ENCODE results near the gene WDR27.
"Not testable (repeated sequence)": the region's sequence is repeated elsewhere in the genome, so short reads cannot be mapped to it uniquely, and the experiment has no call there.

The WDR27 gene

DNA sequence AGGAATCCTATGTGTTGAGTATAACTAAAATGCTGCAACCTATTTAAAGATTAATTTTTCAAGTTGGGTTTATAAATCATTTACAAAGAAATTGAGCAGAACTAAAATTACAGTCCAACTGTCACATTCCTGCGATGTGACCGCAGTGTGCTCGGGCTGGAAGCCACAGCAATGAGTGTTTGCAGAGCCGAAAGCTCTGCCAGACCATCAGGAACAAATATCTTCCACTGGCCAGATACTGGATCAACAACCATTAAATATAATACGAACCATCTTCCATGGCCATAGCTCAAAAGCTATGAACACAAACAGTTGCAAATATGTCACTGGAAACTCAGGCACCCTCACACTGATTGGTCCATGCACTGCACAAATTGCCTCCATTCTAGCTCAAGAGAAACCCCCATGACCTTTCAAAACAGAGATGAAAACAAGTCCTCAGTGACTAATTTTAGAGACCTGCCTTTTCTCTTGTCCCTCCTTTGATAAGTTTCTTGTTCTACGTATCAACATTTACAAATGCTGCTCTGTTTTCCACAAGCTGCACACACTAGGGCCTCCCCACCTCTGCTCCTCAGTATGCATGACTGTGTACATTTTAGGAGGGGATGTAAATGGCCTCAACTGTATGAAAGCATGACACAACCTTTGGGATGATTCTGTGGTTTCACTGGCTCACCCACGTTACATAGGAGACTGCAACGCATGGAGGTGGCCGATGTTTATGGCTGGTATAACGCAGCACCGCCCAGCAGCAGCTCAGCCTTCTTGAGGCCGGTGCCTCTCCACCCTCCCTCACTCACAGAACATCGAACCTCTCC lies 171.7 kb downstream of the WDR27 start:
- Histone ChIP-seq H3K4me1 (ENCODE audit: insufficient read depth, low read length) (no peaks in the 10 kb centered on the region), H3K9ac (ENCODE audit: low read depth, low read length) (no peak overlapping the region), H3K27me3 (ENCODE audit: insufficient read depth, low read length) (no peaks in the 10 kb centered on the region), H3K36me3 (ENCODE audit: insufficient read depth, low read depth, low read length) (no peaks in the 10 kb centered on the region), H3K9me3 (ENCODE audit: insufficient read depth, low read depth, low read length) (peaks cover 5% of the 10 kb centered on the region; the same call in 1 of the 2 replicates), H3K4me3 (ENCODE audit: low read length) (no peak overlapping the region), H3K27ac (ENCODE audit: low read length) (no peak overlapping the region)

DNA sequence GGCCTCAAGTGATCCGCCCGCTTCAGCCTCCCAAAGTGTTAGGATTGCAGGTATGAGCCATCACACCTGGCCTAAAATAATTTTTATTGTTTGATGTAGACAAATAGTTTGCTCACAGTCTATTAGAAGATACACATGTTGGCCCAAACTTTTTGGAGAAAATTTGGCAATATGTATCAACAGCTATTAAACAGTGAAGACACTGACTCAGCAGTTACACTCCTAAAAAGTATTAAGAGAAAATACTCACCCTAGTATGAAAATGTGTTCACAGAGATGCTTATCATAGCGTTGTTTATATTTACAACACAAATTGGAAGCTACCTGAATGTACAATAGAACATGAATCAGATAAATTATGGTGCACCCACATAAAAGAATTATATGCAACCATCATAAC lies 173.1 kb downstream of the WDR27 start:
- H3K27ac ChIP-seq (ENCODE audit: low read length): no peak overlapping the region
- H3K9ac ChIP-seq (ENCODE audit: low read depth, low read length): no peak overlapping the region
- H3K36me3 ChIP-seq (ENCODE audit: insufficient read depth, low read depth, low read length): no peaks in the 10 kb centered on the region
- no peak overlapping the region for H3K4me3 ChIP-seq (ENCODE audit: low read length)
- H3K9me3 ChIP-seq (ENCODE audit: insufficient read depth, low read depth, low read length): no peaks in the 10 kb centered on the region
- H3K4me1 ChIP-seq (ENCODE audit: insufficient read depth, low read length): no peaks in the 10 kb centered on the region
- no peaks in the 10 kb centered on the region for H3K27me3 ChIP-seq (ENCODE audit: insufficient read depth, low read length)

DNA sequence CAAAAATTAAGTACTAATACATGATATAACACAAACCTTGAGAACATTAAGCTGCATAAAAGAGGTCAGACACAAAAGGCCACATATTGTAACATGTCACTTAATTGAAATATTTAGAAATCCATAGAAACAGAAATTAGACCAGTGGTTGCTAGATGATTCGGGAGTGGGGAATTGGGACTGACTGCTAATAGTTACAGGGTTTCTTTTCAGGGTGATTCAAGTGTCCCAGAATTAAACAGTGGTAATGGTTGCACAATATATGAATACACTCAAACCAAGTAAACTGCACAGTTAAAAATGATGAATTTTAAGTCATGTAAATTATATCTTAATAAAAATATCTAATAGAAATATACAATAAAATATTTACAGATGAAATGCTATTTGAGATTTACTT lies 174.5 kb downstream of the WDR27 start:
- no peaks in the 10 kb centered on the region for H3K9me3 ChIP-seq (ENCODE audit: insufficient read depth, low read depth, low read length)
- H3K4me1 ChIP-seq (ENCODE audit: insufficient read depth, low read length): no peaks in the 10 kb centered on the region
- H3K36me3 ChIP-seq (ENCODE audit: insufficient read depth, low read depth, low read length): no peaks in the 10 kb centered on the region
- H3K27ac ChIP-seq (ENCODE audit: low read length): no peak overlapping the region
- no peak overlapping the region for H3K4me3 ChIP-seq (ENCODE audit: low read length)
- no peak overlapping the region for H3K9ac ChIP-seq (ENCODE audit: low read depth, low read length)
- H3K27me3 ChIP-seq (ENCODE audit: insufficient read depth, low read length): no peaks in the 10 kb centered on the region

DNA sequence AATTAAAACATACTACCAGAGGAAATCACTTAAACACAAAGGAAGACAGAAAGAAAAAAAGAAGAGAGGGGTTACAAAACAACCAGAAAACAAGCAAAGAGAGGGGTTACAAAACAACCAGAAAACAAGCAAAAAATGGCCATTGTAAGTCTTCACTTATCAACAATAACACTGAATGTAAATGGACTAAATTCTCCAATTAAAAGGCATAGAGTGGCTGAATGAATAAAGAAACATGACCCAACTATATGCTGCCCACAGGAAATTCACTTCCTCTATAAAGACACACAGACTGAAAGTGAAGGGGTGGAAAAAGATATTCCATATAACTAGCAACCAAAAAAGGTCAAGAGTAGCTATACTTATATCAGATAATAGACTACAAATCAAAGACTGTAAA lies 180.0 kb downstream of the WDR27 start:
- no peaks in the 10 kb centered on the region for H3K27me3 ChIP-seq (ENCODE audit: insufficient read depth, low read length)
- H3K4me1 ChIP-seq (ENCODE audit: insufficient read depth, low read length): no peaks in the 10 kb centered on the region
- H3K36me3 ChIP-seq (ENCODE audit: insufficient read depth, low read depth, low read length): no peaks in the 10 kb centered on the region
- H3K9me3 ChIP-seq (ENCODE audit: insufficient read depth, low read depth, low read length): peaks cover 23% of the 10 kb centered on the region
- no peak overlapping the region for H3K4me3 ChIP-seq (ENCODE audit: low read length)
- H3K27ac ChIP-seq (ENCODE audit: low read length): no peak overlapping the region
- no peak overlapping the region for H3K9ac ChIP-seq (ENCODE audit: low read depth, low read length)

DNA sequence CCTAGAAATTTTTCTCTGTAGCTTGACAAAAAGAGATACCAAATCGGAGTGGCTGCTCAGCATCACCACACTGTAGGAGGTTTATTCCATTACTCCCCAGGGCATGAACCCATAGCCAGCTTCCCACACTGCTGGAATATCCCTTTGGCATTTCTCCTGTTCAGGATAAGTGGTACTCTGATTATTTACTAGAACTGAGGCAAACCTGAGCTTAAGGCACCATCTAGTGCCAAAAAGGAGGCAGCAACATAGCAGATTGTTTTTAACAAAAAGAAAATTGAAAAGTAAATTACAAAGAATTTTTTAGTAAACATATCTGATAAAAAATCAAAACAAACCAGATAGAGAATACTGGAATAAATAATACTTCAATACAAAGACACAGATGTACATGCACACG lies 181.7 kb downstream of the WDR27 start:
- Histone ChIP-seq H3K9ac (ENCODE audit: low read depth, low read length) (no peak overlapping the region), H3K27ac (ENCODE audit: low read length) (no peak overlapping the region), H3K4me3 (ENCODE audit: low read length) (no peak overlapping the region), H3K9me3 (ENCODE audit: insufficient read depth, low read depth, low read length) (peaks cover 23% of the 10 kb centered on the region), H3K27me3 (ENCODE audit: insufficient read depth, low read length) (no peaks in the 10 kb centered on the region), H3K4me1 (ENCODE audit: insufficient read depth, low read length) (no peaks in the 10 kb centered on the region), H3K36me3 (ENCODE audit: insufficient read depth, low read depth, low read length) (no peaks in the 10 kb centered on the region)

DNA sequence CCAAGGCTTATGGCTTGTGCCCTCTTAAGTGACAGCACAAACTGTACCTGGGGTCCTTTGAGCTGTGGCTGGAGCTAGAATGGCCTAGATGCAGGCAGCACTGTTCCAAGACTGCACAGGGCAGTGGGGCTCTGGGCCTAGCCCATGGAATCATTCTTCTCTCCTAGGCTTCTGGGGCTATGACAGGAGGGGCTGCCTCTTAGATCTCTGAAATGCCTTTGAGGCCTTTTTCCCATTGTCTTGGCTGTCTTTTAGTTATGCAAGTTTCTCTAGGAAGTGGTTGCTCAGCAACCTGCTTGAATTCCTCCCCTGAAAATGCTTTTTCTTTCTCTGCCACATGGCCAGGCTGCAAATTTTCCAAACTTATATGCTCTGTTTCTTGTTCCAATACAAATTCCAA lies 183.4 kb downstream of the WDR27 start:
- no peaks in the 10 kb centered on the region for H3K27me3 ChIP-seq (ENCODE audit: insufficient read depth, low read length)
- no peaks in the 10 kb centered on the region for H3K4me1 ChIP-seq (ENCODE audit: insufficient read depth, low read length)
- H3K9me3 ChIP-seq (ENCODE audit: insufficient read depth, low read depth, low read length): peaks cover 23% of the 10 kb centered on the region
- H3K9ac ChIP-seq (ENCODE audit: low read depth, low read length): no peak overlapping the region
- no peaks in the 10 kb centered on the region for H3K36me3 ChIP-seq (ENCODE audit: insufficient read depth, low read depth, low read length)
- no peak overlapping the region for H3K27ac ChIP-seq (ENCODE audit: low read length)
- H3K4me3 ChIP-seq (ENCODE audit: low read length): no peak overlapping the region

DNA sequence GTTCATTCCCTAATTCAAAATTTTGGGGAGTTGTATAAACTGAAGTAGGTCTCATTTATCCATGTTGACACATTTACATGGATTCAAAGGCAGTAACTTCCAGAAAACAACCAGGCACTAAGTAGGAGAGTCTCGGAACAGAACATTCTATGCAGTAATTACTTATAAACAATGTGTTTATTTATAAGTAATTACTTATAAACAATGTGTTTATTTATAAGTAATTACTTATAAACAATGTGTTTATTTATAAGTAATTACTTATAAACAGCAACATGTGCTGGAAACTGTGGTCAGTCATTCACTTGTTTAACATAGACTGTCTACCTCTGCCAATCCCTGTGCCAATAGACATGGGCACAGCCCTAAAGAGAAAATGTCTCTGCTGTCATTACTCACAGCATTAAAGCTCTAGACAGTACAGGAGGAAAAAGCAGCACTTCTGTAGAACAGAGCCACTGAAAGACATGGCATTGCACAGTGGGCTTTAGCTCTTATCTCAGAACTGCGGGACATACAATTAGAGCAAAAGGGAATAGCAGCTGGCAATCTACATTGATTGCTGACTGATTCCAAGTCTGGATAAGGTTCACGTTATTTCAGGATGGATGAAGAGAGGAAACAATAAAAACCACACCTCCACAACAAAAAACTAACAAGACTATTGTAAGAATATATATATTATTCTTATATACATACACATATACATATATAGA lies 188.2 kb downstream of the WDR27 start:
- Histone ChIP-seq H3K36me3 (ENCODE audit: insufficient read depth, low read depth, low read length) (no peaks in the 10 kb centered on the region), H3K4me3 (ENCODE audit: low read length) (no peak overlapping the region), H3K9ac (ENCODE audit: low read depth, low read length) (no peak overlapping the region; the same call in 1 of the 2 replicates), H3K27me3 (ENCODE audit: insufficient read depth, low read length) (no peaks in the 10 kb centered on the region), H3K9me3 (ENCODE audit: insufficient read depth, low read depth, low read length) (peaks cover 17% of the 10 kb centered on the region), H3K4me1 (ENCODE audit: insufficient read depth, low read length) (no peaks in the 10 kb centered on the region), H3K27ac (ENCODE audit: low read length) (no peak overlapping the region)

DNA sequence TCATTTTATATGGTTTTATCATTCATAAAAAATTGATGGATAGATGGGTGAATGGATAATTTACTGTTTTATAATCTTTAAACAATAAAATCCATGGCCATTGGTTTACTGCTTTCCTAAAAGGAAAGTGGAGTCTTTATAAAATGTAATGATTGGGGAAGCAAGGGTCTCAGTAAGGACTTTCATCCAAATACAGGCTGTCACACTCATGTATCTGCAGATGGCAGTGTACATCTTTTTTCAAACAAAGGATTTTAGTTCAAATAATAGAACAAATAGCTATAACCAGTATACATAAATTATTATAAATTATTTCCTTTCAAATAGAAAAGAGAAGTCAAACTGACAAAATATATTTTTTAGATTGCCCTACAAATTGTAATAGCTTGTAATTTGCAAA lies 190.0 kb downstream of the WDR27 start:
- not testable (repeated sequence) for H3K9ac ChIP-seq (ENCODE audit: low read depth, low read length); H3K27me3 ChIP-seq (ENCODE audit: insufficient read depth, low read length); H3K4me3 ChIP-seq (ENCODE audit: low read length); H3K9me3 ChIP-seq (ENCODE audit: insufficient read depth, low read depth, low read length); H3K27ac ChIP-seq (ENCODE audit: low read length); H3K36me3 ChIP-seq (ENCODE audit: insufficient read depth, low read depth, low read length); H3K4me1 ChIP-seq (ENCODE audit: insufficient read depth, low read length)

DNA sequence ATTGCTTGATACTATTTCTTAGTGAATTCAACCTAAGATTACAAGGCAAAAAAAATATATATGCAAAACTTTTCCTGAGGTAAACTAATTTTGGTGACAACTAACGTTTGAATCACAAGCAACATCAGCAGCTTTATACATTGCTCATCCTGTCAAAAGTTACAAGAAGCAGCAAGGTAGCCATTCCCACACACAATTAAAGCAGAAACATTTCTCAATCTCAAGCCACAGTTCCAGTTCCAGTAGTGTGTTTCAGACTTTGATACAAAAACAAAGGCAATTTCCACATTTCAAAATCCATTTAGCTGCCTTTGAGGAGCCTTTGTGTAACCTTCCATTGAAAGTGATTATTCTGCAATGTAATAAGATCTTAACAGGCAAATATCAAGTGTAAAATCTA lies 191.0 kb downstream of the WDR27 start:
- Histone ChIP-seq H3K36me3 (ENCODE audit: insufficient read depth, low read depth, low read length) (no peaks in the 10 kb centered on the region), H3K9me3 (ENCODE audit: insufficient read depth, low read depth, low read length) (peaks cover 9% of the 10 kb centered on the region; the same call in 1 of the 2 replicates), H3K4me3 (ENCODE audit: low read length) (no peak overlapping the region), H3K4me1 (ENCODE audit: insufficient read depth, low read length) (no peaks in the 10 kb centered on the region), H3K27me3 (ENCODE audit: insufficient read depth, low read length) (no peaks in the 10 kb centered on the region), H3K9ac (ENCODE audit: low read depth, low read length) (no peak overlapping the region), H3K27ac (ENCODE audit: low read length) (no peak overlapping the region)

DNA sequence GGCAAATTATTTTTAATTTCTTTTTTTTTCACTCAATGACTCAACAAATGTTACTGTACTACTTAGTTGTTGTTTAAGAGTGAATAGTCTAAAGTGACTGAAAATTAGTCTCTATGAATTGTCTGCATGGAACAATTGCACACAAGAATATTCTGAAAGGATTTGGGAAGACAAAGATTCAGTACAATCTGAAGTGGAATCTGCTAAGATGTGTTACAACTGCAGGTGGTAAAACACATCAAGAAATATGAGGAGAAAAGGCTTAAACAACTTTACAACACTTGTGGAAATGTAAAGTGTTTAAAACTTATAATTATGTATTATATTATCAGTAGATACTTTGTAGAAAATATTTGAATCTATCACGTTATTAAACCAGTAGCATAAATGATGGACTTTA lies 193.4 kb downstream of the WDR27 start:
- Histone ChIP-seq H3K9me3 (ENCODE audit: insufficient read depth, low read depth, low read length) (peaks cover 9% of the 10 kb centered on the region; the same call in 1 of the 2 replicates), H3K36me3 (ENCODE audit: insufficient read depth, low read depth, low read length) (no peaks in the 10 kb centered on the region), H3K4me1 (ENCODE audit: insufficient read depth, low read length) (no peaks in the 10 kb centered on the region), H3K4me3 (ENCODE audit: low read length) (no peak overlapping the region), H3K27ac (ENCODE audit: low read length) (no peak overlapping the region), H3K27me3 (ENCODE audit: insufficient read depth, low read length) (no peaks in the 10 kb centered on the region), H3K9ac (ENCODE audit: low read depth, low read length) (no peak overlapping the region)

DNA sequence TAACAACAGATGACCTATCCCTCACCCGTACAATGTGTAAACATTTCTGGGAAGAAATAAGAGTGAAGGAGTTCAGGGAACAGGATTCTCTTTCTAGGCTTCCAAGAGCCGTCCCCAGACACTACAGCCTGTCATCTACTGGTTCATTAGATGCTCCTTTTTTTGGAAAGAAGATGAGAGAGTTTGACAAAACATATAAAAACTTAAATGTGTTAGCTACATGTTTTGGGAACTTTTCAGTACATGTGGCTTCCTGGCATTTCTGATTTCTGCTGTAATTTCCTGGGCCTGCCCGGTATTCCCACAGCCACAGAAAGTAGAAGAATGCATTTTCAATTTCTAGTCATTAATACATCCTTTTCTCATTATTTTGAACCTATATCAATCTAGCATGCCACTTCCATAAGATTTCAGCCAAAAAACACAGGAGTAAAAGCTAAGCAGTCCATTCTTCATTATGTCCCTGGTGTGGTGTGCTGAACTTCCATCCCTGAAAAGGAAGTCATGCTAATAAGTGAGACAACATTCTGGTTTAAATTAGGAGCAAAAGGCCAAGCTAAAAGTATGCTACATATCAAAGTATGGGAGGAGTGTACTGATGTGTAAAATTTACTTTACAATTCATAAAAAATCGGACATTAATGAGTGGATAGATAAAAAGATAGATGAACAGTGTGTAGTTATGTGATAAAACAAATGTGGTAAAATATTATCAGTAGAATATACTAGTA lies 198.2 kb downstream of the WDR27 start:
- H3K4me1 ChIP-seq (ENCODE audit: insufficient read depth, low read length): no peaks in the 10 kb centered on the region
- no peaks in the 10 kb centered on the region for H3K27me3 ChIP-seq (ENCODE audit: insufficient read depth, low read length)
- no peak overlapping the region for H3K27ac ChIP-seq (ENCODE audit: low read length)
- H3K36me3 ChIP-seq (ENCODE audit: insufficient read depth, low read depth, low read length): no peaks in the 10 kb centered on the region
- peaks cover 5% of the 10 kb centered on the region; the same call in 1 of the 2 replicates for H3K9me3 ChIP-seq (ENCODE audit: insufficient read depth, low read depth, low read length)
- H3K4me3 ChIP-seq (ENCODE audit: low read length): no peak overlapping the region
- H3K9ac ChIP-seq (ENCODE audit: low read depth, low read length): no peak overlapping the region

Data from iPS-20b (cell line).